ENCODE data around the gene CTDNEP1.

GRCh38 chr17:7215652-7216180 lies 35.8 kb downstream of the CTDNEP1 start:
- TF ChIP-seq RAD21 (IDR thresholded peaks at IDR 0.05; ENCODE audit: low read length) (no peak), EP300 (IDR thresholded peaks at IDR 0.05; ENCODE audit: borderline replicate concordance in 1 of 2, low read depth in 1 of 2, low read length in 1 of 2) (no peak), CTCF (IDR thresholded peaks at IDR 0.05) (no peak), EZH2phosphoT487 (IDR thresholded peaks at IDR 0.05; ENCODE audit: borderline replicate concordance, low read depth) (no peak), REST (IDR thresholded peaks at IDR 0.05; ENCODE audit: low read depth, low read length) (no peak), RCOR1 (IDR thresholded peaks at IDR 0.05; ENCODE audit: low read length) (no peak), RFX5 (IDR thresholded peaks at IDR 0.05; ENCODE audit: low read length) (no peak), FOXM1 (IDR thresholded peaks at IDR 0.05; ENCODE audit: low read depth) (no peak), POLR2AphosphoS5 (IDR thresholded peaks at IDR 0.05; ENCODE audit: low read depth, low read length) (0 out of 2 replicates have a peak, but pooled peaks have one; percentile 27), TAF1 (IDR thresholded peaks at IDR 0.05; ENCODE audit: borderline replicate concordance, low read depth, low read length) (peak; percentile 42; the same call in 1 of the 2 replicates), PBX3 (IDR thresholded peaks at IDR 0.05) (no peak)
